Measurements from ENCODE around the gene CSN2. TPM values are rescaled to one million over a fixed set of nuclear protein-coding genes. Genes with fewer than 3 reads are reported as not detected.

The CSN2 gene
- total and polyA plus RNA-seq, 2 of the 8 experiments (the other 6 are each of a cell fraction or from before 2014, with no cell fraction given) = not detected

DNA sequence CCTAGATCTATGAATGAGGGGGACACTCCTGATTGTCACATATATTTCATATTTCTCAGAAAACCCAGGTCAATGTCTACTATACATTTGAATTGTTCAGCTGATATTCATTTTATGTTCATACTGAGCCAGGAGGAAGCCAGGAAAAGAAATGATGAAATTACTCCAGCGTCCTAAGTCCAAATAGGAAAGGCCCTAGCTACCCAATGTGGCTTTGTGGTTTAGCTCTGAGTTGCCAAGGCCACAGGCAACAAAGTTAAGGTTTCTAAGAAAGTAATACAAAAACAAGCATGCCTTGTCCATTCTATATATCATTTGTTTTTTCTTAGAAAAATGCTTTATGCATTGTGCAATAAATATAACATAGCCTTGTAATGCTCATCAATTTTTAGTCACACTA lies 4.5 kb upstream of the CSN2 start:
- Histone ChIP-seq H2BK15ac (ENCODE audit: low read length) (no peak overlapping the region), H2AK5ac (ENCODE audit: low read depth, low read length) (no peak overlapping the region), H3K56ac (replicated peaks; ENCODE audit: insufficient read length, low read depth, low read length) (no peak overlapping the region), H3K27me3 (replicated peaks in 1 of 4; ENCODE audit: control insufficient read depth in 3 of 4, extremely low read depth in 1 of 4, insufficient read depth in 3 of 4, low read length in 3 of 4) (no peaks in the 10 kb centered on the region), H3K14ac (ENCODE audit: insufficient read length) (no peak overlapping the region), H4K91ac (replicated peaks; ENCODE audit: insufficient read length, low read length) (no peak overlapping the region), H3K4me3 (ENCODE audit: extremely low read depth in 1 of 4, insufficient read depth in 2 of 4, low read depth in 3 of 4, low read length in 4 of 4) (no peak overlapping the region), H3K9ac (replicated peaks in 1 of 4; ENCODE audit: extremely low read depth in 1 of 4, low read depth in 3 of 4, low read length in 3 of 4) (no peak overlapping the region), H3K27ac (ENCODE audit: low read depth, low read length) (no peak overlapping the region), H2BK12ac (ENCODE audit: low read depth, low read length) (no peak overlapping the region), H2BK5ac (ENCODE audit: low read depth, low read length) (no peak overlapping the region), H3K79me2 (ENCODE audit: control insufficient read depth in 1 of 2, insufficient read depth in 2 of 2, low read length in 2 of 2) (no peaks in the 10 kb centered on the region), H4K5ac (ENCODE audit: insufficient read length, low read depth, low read length) (no peak overlapping the region), H4K20me1 (replicated peaks in 1 of 2; ENCODE audit: control insufficient read depth in 1 of 2, insufficient read depth in 2 of 2, low read length in 2 of 2) (no peaks in the 10 kb centered on the region), H3K36me3 (ENCODE audit: control insufficient read depth in 2 of 4, insufficient read depth in 4 of 4, low read length in 3 of 4) (no peaks in the 10 kb centered on the region), H3K9me3 (ENCODE audit: insufficient read depth in 2 of 2, low read depth in 1 of 2, low read length in 1 of 2) (no peaks in the 10 kb centered on the region), H4K8ac (ENCODE audit: extremely low read depth, insufficient read depth, low read length) (no peak overlapping the region), H3K18ac (ENCODE audit: extremely low read depth, low read length) (no peak overlapping the region), H3K4me2 (ENCODE audit: insufficient read depth in 1 of 2, low read depth in 2 of 2, low read length in 2 of 2) (no peak overlapping the region), H2BK120ac (replicated peaks; ENCODE audit: low read depth, low read length) (no peak overlapping the region), H3K23me2 (ENCODE audit: low read depth, low read length) (no peaks in the 10 kb centered on the region), H2BK20ac (ENCODE audit: low read length) (no peak overlapping the region), H3K4ac (replicated peaks; ENCODE audit: insufficient read length, low read depth, low read length) (no peak overlapping the region), H3K79me1 (ENCODE audit: low read depth, low read length) (no peaks in the 10 kb centered on the region), H2AFZ (ENCODE audit: low read length) (no peak overlapping the region), H3K23ac (ENCODE audit: insufficient read length) (no peak overlapping the region), H3K4me1 (replicated peaks in 1 of 4; ENCODE audit: control insufficient read depth in 3 of 4, insufficient read depth in 4 of 4, low read length in 3 of 4) (no peaks in the 10 kb centered on the region)
- 93% methylated on average over 1 of the region's 1 CpG; no CpG with 5 or more reads in 1 of the 2 experiments for WGBS, 2 experiments (ENCODE audit: extremely low coverage in 1 of 2, insufficient coverage in 1 of 2, insufficient read length in 1 of 2, insufficient replicate concordance in 2 of 2, low coverage in 1 of 2, low lambda C conversion rate in 2 of 2, missing lambda C conversion rate in 1 of 2)
- POLR2A ChIA-PET (ENCODE audit: partially characterized antibody) = no interaction called here
- DNase-seq (ENCODE audit: low read depth in 1 of 2, low spot score in 2 of 2) (no peak), FAIRE-seq (no peak)
- no peak for TF ChIP-seq YY1 (IDR thresholded peaks at IDR 0.05; ENCODE audit: low read depth, low read length)
- TF ChIP-seq, protein P1, sequence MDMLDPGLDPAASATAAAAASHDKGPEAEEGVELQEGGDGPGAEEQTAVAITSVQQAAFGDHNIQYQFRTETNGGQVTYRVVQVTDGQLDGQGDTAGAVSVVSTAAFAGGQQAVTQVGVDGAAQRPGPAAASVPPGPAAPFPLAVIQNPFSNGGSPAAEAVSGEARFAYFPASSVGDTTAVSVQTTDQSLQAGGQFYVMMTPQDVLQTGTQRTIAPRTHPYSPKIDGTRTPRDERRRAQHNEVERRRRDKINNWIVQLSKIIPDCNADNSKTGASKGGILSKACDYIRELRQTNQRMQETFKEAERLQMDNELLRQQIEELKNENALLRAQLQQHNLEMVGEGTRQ (IDR thresholded peaks at IDR 0.05; ENCODE audit: low read length) = no peak
- TF ChIP-seq RBBP5 (IDR thresholded peaks at IDR 0.05; ENCODE audit: borderline replicate concordance, low read depth, low read length) = no peak
- TF ChIP-seq SP4 (IDR thresholded peaks at IDR 0.05; ENCODE audit: low read length) = no peak
- TF ChIP-seq HDAC6 (IDR thresholded peaks at IDR 0.05; ENCODE audit: low read depth, low read length) = no peak
- TF ChIP-seq POLR2AphosphoS5 (IDR thresholded peaks at IDR 0.05; ENCODE audit: low read depth, low read length) = no peak
- CTCF ChIA-PET (ENCODE audit: partially characterized antibody) = interaction anchor here (0.6 kb wide), 1 partner anchor 176 kb away, joined by 3 read pairs; no protein-coding TSS in a partner anchor
